Measurements from ENCODE around the gene USP21. TPM values are rescaled to one million over a fixed set of nuclear protein-coding genes. Genes with fewer than 3 reads are reported as not detected.

Gene USP21
- total and polyA plus RNA-seq, 2 of the 8 experiments (the other 6 are each of a cell fraction or from before 2014, with no cell fraction given), result 23.9 to 36.3 TPM

DNA sequence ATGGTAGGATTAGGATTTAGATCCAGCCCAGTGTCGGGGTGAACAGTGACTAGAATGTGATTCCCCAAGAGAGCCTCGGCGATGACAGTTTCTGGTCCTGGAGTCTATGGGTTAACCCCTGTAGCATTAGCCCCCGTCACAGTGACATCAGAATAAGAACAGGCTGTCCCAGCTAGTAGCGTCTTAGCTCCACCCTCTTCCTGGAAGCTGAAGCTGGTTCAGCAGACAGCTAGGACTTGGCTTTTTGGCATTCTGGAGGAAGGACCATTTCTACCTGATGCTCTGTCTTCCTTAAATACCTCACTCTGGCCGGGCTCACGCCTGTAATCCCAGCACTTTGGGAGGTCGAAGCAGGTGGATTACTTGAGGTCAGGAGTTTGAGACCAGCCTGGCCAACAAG lies 47.9 kb downstream of the USP21 start:
- Histone ChIP-seq H3K4me1 (replicated peaks in 1 of 4; ENCODE audit: control insufficient read depth in 3 of 4, insufficient read depth in 4 of 4, low read length in 3 of 4) (peaks cover 0 to 4% (median 1%) of the 10 kb centered on the region in 4 experiments; a peak in 4 of 7 replicates), H3K79me1 (ENCODE audit: low read depth, low read length) (peaks cover 2% of the 10 kb centered on the region; the same call in 1 of the 2 replicates), H3K4me2 (ENCODE audit: insufficient read depth in 1 of 2, low read depth in 2 of 2, low read length in 2 of 2) (no peak overlapping the region), H3K56ac (replicated peaks; ENCODE audit: insufficient read length, low read depth, low read length) (no peak overlapping the region), H4K91ac (replicated peaks; ENCODE audit: insufficient read length, low read length) (no peak overlapping the region), H2BK5ac (ENCODE audit: low read depth, low read length) (no peak overlapping the region), H3K27ac (ENCODE audit: low read depth, low read length) (no peak overlapping the region), H3K9ac (replicated peaks in 1 of 4; ENCODE audit: extremely low read depth in 1 of 4, low read depth in 3 of 4, low read length in 3 of 4) (no peak overlapping the region), H2BK15ac (ENCODE audit: low read length) (no peak overlapping the region), H3K14ac (ENCODE audit: insufficient read length) (no peak overlapping the region), H2AK5ac (ENCODE audit: low read depth, low read length) (no peak overlapping the region), H4K8ac (ENCODE audit: extremely low read depth, insufficient read depth, low read length) (no peak overlapping the region), H3K9me3 (ENCODE audit: insufficient read depth in 2 of 2, low read depth in 1 of 2, low read length in 1 of 2) (no peaks in the 10 kb centered on the region), H4K20me1 (replicated peaks in 1 of 2; ENCODE audit: control insufficient read depth in 1 of 2, insufficient read depth in 2 of 2, low read length in 2 of 2) (peaks cover 1 to 8% of the 10 kb centered on the region in 2 experiments), H2AFZ (ENCODE audit: low read length) (no peak overlapping the region), H3K36me3 (ENCODE audit: control insufficient read depth in 2 of 4, insufficient read depth in 4 of 4, low read length in 3 of 4) (peaks cover 27 to 66% (median 44%) of the 10 kb centered on the region in 4 experiments), H2BK120ac (replicated peaks; ENCODE audit: low read depth, low read length) (no peak overlapping the region), H3K4me3 (ENCODE audit: extremely low read depth in 1 of 4, insufficient read depth in 2 of 4, low read depth in 3 of 4, low read length in 4 of 4) (no peak overlapping the region), H3K23me2 (ENCODE audit: low read depth, low read length) (peaks cover 3% of the 10 kb centered on the region), H2BK20ac (ENCODE audit: low read length) (no peak overlapping the region), H2BK12ac (ENCODE audit: low read depth, low read length) (no peak overlapping the region), H3K4ac (replicated peaks; ENCODE audit: insufficient read length, low read depth, low read length) (no peak overlapping the region), H3K23ac (ENCODE audit: insufficient read length) (no peak overlapping the region), H3K27me3 (replicated peaks in 1 of 4; ENCODE audit: control insufficient read depth in 3 of 4, extremely low read depth in 1 of 4, insufficient read depth in 3 of 4, low read length in 3 of 4) (no peaks in the 10 kb centered on the region), H3K18ac (ENCODE audit: extremely low read depth, low read length) (no peak overlapping the region), H3K79me2 (ENCODE audit: control insufficient read depth in 1 of 2, insufficient read depth in 2 of 2, low read length in 2 of 2) (peaks cover 0 to 9% of the 10 kb centered on the region in 2 experiments; a peak in 2 of 4 replicates), H4K5ac (ENCODE audit: insufficient read length, low read depth, low read length) (no peak overlapping the region)
- CTCF ChIA-PET (ENCODE audit: partially characterized antibody), result interaction anchor here (1.3 to 17.6 kb wide), 5 partner anchors 10 to 175 kb away, joined by 3 to 427 read pairs (median 13); partner anchors contain the start of genes APOA2, FCER1G and TOMM40L
- TF ChIP-seq NRF1 (IDR thresholded peaks at IDR 0.05; ENCODE audit: low read depth, low read length) (no peak), CHD1 (IDR thresholded peaks at IDR 0.05; ENCODE audit: low read depth, low read length) (no peak), JUN (IDR thresholded peaks at IDR 0.05; ENCODE audit: low read depth, low read length) (no peak), MAFK (IDR thresholded peaks at IDR 0.05; ENCODE audit: low read depth, low read length) (no peak), POLR2AphosphoS5 (IDR thresholded peaks at IDR 0.05; ENCODE audit: low read depth, low read length) (no peak), SAP30 (IDR thresholded peaks at IDR 0.05; ENCODE audit: insufficient read depth, insufficient replicate concordance, low read length) (no peak)
- POLR2A ChIA-PET (ENCODE audit: partially characterized antibody), result interaction anchor here (1.4 kb wide), 1 partner anchor 9 kb away, joined by 3 read pairs; no protein-coding TSS in a partner anchor
- DNase-seq (ENCODE audit: low read depth in 1 of 2, low spot score in 2 of 2), result no peak
- WGBS, 2 experiments (ENCODE audit: extremely low coverage in 1 of 2, insufficient coverage in 1 of 2, insufficient read length in 1 of 2, insufficient replicate concordance in 2 of 2, low coverage in 1 of 2, low lambda C conversion rate in 2 of 2, missing lambda C conversion rate in 1 of 2), result 82% methylated on average over 8 of the region's 8 CpGs; no CpG with 5 or more reads in 1 of the 2 experiments
- FAIRE-seq, result no peak
